Ascending aorta (tissue), 2 donors: ENCODE measurements around the gene PIK3CA. TPM values are rescaled to one million over a fixed set of nuclear protein-coding genes. Genes with fewer than 3 reads are reported as not detected.
"Not testable (repeated sequence)": the region's sequence is repeated elsewhere in the genome, so short reads cannot be mapped to it uniquely, and the experiment has no call there.

ENCODE experiments used
- DNase-seq, 2 donors: peaks; one replicate each; pipeline ENCODE4 v3.0.0-alpha.2; 2019; ENCODE audit warnings: low spot score in 2 of 2
- H3K27ac ChIP-seq, 2 donors: fragments of 200-600 bp; sonication (generic); one replicate each; pipeline ENCODE4 v1.5.1; 2016 to 2017; ENCODE audit warnings: mild to moderate bottlenecking in 1 of 2
- H3K27me3 ChIP-seq: fragments of 200-600 bp; sonication (generic); one replicate; pipeline ENCODE4 v1.5.1; 2017
- H3K36me3 ChIP-seq, 2 donors: fragments of 200-600 bp; sonication (generic); one replicate each; pipeline ENCODE4 v1.5.1; 2016
- H3K4me1 ChIP-seq, 2 donors: fragments of 200-600 bp; sonication (generic); one replicate each; pipeline ENCODE4 v1.5.1; 2016 to 2017; ENCODE audit warnings: mild to moderate bottlenecking in 1 of 2
- H3K4me3 ChIP-seq, 2 donors: fragments of 200-600 bp; sonication (generic); one replicate each; pipeline ENCODE4 v1.5.1; 2016 to 2017; ENCODE audit warnings: mild to moderate bottlenecking in 1 of 2
- H3K9me3 ChIP-seq, 2 donors: fragments of 200-600 bp; sonication (generic); one replicate each; pipeline ENCODE4 v1.5.1; 2016
- intact Hi-C: fragments of 100-400 bp; cut with DNase I; formaldehyde crosslinking; loops from one replicate; pipeline ENCODE4 v1.15.1; 2023
- total RNA-seq: library from RNA; depleted of rRNA; stranded (reverse); fragments of >200 nt; gene quantifications from one replicate; pipeline ENCODE4 v1.1.0, GENCODE V29; 2016
- TF ChIP-seq, protein P1 (sequence below), 3 experiments: fragments of 200-600 bp in 2 of 3; fragments of 450-650 bp in 1 of 3; sonication (generic) in 2 of 3; IDR thresholded peaks; one replicate each; pipeline ENCODE4 v1.5.1; 2016 to 2019; ENCODE audit warnings: antibody characterized with exemption in 3 of 3, mild to moderate bottlenecking in 1 of 3, moderate library complexity in 1 of 3

The PIK3CA gene
- total RNA-seq, 1 donor from 2014 or later: 12.7 TPM

DNA sequence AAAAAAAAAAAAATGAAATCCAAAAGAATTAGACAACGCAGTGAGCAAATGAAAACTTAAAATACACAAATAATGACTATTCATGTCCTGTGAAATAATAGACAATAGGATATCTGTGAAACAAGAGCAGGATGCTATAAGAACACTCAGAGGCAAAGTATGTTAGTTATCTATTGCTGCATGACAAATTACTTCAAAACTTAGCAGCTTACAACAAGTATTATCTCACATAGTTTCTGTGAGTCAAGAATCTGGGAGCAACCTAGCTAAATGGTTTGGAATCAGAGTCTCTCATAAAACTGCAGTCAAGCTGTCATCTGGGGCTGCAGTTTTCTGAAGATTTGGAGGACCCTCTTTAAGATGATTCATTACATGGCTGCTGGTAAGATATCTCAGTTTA is 40.1 kb upstream of the PIK3CA start:
- Histone ChIP-seq H3K36me3 (no peaks in the 10 kb centered on the region), H3K4me3 (no peak overlapping the region), H3K4me1 (no peaks in the 10 kb centered on the region), H3K9me3 (no peaks in the 10 kb centered on the region), H3K27me3 (no peaks in the 10 kb centered on the region), H3K27ac (no peak overlapping the region)
- intact Hi-C loops: no loop called here
- no peak for DNase-seq
- TF ChIP-seq, protein P1, sequence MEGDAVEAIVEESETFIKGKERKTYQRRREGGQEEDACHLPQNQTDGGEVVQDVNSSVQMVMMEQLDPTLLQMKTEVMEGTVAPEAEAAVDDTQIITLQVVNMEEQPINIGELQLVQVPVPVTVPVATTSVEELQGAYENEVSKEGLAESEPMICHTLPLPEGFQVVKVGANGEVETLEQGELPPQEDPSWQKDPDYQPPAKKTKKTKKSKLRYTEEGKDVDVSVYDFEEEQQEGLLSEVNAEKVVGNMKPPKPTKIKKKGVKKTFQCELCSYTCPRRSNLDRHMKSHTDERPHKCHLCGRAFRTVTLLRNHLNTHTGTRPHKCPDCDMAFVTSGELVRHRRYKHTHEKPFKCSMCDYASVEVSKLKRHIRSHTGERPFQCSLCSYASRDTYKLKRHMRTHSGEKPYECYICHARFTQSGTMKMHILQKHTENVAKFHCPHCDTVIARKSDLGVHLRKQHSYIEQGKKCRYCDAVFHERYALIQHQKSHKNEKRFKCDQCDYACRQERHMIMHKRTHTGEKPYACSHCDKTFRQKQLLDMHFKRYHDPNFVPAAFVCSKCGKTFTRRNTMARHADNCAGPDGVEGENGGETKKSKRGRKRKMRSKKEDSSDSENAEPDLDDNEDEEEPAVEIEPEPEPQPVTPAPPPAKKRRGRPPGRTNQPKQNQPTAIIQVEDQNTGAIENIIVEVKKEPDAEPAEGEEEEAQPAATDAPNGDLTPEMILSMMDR (IDR thresholded peaks at IDR 0.05): no peak

DNA sequence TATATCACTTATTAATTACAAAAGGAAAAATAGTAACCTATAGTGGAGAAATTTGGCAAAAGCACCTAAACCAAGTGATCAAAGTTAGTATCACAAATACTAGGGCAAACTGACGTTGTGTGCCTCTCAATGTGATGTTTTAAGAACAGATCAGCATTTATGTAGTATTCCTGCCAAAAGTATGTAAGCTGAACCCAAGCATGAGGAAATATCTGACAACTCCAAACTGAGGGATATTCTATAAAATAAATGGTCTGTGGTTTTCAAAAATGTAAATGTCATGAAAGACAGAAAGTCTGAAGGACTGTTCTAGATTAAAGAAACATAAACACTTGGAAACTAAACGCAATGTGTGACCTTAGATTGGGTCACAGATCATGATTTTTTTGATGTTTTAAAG is 34.3 kb upstream of the PIK3CA start:
- TF ChIP-seq, protein P1 (IDR thresholded peaks at IDR 0.05): no peak
- no peak for DNase-seq
- H3K27me3 ChIP-seq: no peaks in the 10 kb centered on the region

DNA sequence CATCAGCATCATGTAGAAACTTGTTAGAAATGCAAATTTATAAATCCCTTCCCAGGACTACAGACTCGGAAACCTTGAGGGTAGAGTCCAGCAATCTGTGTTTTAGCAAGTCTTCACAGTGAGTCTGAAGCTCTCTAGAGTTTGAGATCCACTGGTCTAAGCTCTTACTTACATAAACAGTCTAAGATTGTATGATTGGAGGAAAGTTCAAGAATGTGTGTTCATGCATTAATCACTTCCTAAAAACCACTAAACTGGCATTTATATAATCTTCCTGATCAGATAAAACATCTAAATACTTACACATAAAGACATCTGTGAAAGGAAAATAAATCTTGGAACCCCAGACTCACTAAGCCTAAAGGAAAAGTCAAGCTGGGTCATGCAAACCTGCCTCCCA is 32.7 kb upstream of the PIK3CA start:
- H3K27ac ChIP-seq, DNase-seq, H3K4me3 ChIP-seq, H3K4me1 ChIP-seq, intact Hi-C loops, H3K9me3 ChIP-seq, H3K36me3 ChIP-seq, H3K27me3 ChIP-seq: not testable (repeated sequence)

More for the DNA sequence above, 34.3 kb upstream of the PIK3CA start:
- no peaks in the 10 kb centered on the region for H3K9me3 ChIP-seq
- intact Hi-C loops: no loop called here
- H3K27ac ChIP-seq: no peak overlapping the region
- no peaks in the 10 kb centered on the region for H3K36me3 ChIP-seq
- H3K4me1 ChIP-seq: no peaks in the 10 kb centered on the region
- H3K4me3 ChIP-seq: no peak overlapping the region

DNA sequence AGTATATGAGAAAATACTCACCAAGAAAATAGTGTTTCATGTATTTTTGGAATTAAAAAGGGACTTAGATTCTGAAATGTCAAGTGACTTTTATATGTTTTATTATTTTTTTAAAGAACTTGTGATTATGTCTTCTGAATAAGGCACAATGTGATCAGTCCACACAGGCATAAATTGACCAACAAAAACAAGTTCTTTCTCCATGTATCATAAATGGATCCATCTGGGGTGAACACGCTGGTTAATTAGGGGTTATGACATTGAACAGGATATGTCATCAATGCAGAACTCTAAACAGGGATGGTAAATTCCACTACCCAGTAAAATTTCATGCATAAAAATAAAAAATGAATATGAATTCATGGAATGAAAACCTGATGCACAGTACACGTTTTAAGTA is 31.3 kb upstream of the PIK3CA start:
- Histone ChIP-seq H3K4me3 (no peak overlapping the region), H3K27ac (no peak overlapping the region), H3K27me3 (no peaks in the 10 kb centered on the region), H3K36me3 (no peaks in the 10 kb centered on the region), H3K9me3 (no peaks in the 10 kb centered on the region), H3K4me1 (no peaks in the 10 kb centered on the region)
- no peak for DNase-seq
- intact Hi-C loops: no loop called here
- TF ChIP-seq, protein P1 (IDR thresholded peaks at IDR 0.05): no peak

DNA sequence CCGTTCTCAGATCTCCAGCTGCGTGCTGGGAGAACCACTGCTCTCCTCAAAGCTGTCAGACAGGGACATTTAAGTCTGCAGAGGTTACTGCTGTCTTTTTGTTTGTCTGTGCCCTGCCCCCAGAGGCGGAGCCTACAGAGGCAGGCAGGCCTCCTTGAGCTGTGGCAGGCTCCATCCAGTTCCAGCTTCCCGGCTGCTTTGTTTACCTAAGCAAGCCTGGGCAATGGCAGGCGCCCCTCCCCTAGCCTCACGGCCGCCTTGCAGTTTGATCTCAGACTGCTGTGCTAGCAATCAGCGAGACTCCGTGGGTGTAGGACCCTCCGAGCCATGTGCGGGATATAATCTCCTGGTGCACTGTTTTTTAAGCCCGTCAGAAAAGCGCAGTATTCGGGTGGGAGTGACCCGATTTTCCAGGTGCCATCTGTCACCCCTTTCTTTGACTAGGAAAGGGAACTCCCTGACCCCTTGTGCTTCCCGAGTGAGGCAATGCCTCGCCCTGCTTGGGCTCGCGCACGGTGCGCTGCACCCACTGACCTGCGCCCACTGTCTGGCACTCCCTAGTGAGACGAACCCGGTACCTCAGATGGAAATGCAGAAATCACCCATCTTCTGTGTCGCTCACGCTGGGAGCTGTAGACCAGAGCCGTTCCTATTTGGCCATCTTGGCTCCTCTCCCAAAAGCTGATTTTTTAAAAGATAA is 15.8 kb upstream of the PIK3CA start:
- H3K4me3 ChIP-seq, intact Hi-C loops, H3K4me1 ChIP-seq, H3K36me3 ChIP-seq, DNase-seq, H3K27me3 ChIP-seq, H3K9me3 ChIP-seq, H3K27ac ChIP-seq: not testable (repeated sequence)

DNA sequence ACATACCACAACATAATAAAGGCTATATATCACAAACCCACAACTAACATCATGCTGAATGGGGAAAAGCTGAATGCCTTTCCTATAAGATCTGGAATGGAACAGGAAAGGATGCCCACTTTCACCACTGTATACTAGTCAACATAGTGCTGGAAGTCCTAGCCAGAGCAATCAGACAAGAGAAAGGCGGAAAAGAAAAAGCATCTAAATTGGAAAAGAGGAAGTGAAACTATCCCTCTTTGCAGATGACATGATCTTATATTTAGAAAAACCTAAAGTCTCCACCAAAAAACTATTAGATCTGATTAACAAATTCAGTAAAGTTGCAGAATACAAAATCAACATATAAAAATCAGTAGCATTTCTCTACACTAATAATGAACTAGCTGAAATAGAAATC is 14.6 kb upstream of the PIK3CA start:
- Histone ChIP-seq H3K4me3 (no peak overlapping the region), H3K4me1 (no peaks in the 10 kb centered on the region), H3K9me3 (no peaks in the 10 kb centered on the region), H3K27me3 (no peaks in the 10 kb centered on the region), H3K27ac (no peak overlapping the region), H3K36me3 (no peaks in the 10 kb centered on the region)
- intact Hi-C loops: no loop called here
- TF ChIP-seq, protein P1 (IDR thresholded peaks at IDR 0.05): no peak
- DNase-seq: no peak

DNA sequence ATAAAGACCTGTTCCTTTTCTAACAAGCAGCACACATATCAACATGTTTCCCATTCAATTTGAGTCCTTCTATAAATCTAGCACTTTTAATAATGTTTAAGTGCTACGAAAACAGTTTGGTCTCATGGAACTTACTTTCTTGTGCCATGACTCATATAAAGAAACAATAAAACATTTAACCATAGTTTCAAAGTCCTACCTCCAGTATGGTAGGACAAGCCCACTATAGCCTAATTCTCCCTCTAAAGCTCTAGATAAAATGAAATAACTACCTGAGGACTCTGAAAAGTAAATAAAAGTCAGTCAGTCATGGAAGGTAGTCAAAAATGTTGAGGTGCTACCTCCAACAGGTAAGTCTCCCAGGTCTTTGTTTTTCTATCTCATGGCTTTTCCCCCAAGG is 12.0 kb upstream of the PIK3CA start:
- H3K27me3 ChIP-seq: no peaks in the 10 kb centered on the region
- H3K4me1 ChIP-seq: no peaks in the 10 kb centered on the region
- H3K36me3 ChIP-seq: no peaks in the 10 kb centered on the region
- H3K27ac ChIP-seq: no peak overlapping the region
- DNase-seq: no peak
- no peak overlapping the region for H3K4me3 ChIP-seq
- TF ChIP-seq, protein P1 (IDR thresholded peaks at IDR 0.05): no peak
- H3K9me3 ChIP-seq: no peaks in the 10 kb centered on the region
- intact Hi-C loops: no loop called here
